Peyer's patch (tissue), 4 donors: ENCODE measurements around the gene TMC1.

ENCODE experiments used
- CTCF ChIP-seq, 6 experiments: fragments of 450-650 bp in 4 of 6; fragments of 200-600 bp in 2 of 6; sonication (generic) in 1 of 6; IDR thresholded peaks; one replicate each; pipeline ENCODE4 v1.5.1; 2017 to 2019; ENCODE audit warnings: antibody characterized with exemption in 6 of 6, mild to moderate bottlenecking in 3 of 6, moderate library complexity in 1 of 6
- POLR2A ChIP-seq, 2 donors: fragments of 450-650 bp; IDR thresholded peaks; one replicate each; pipeline ENCODE4 v1.5.1; 2017; ENCODE audit warnings: antibody characterized with exemption in 2 of 2, mild to moderate bottlenecking in 2 of 2, moderate library complexity in 2 of 2

DNA sequence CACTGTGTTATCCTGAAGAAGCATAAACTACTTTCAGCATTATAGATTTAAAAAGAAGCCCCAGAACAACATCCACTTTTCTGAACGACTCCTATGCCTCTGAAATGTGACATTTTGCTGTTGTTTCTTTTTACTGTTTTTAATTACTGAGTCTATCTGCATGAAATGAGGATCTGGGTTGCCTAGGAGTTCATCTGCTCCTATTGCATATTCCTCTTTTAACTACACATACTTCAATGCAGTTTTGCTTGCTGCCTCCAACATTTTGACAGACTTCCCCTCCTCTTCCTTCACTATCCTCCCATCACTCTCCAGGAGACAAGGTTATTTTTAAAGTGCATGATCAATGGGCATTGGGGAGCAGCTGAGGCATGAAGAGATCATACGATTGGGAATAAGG, 164.5 kb downstream of the TMC1 start:
- TF ChIP-seq CTCF (IDR thresholded peaks at IDR 0.05), result no peak
- no peak for TF ChIP-seq POLR2A (IDR thresholded peaks at IDR 0.05)
